ENCODE data around the gene AGAP2.
A peak's percentile ranks its signal among the peaks of the same experiment; 100 is the strongest.
"Not testable (repeated sequence)": the region's sequence is repeated elsewhere in the genome, so short reads cannot be mapped to it uniquely, and the experiment has no call there.

AGAP2 gene

DNA sequence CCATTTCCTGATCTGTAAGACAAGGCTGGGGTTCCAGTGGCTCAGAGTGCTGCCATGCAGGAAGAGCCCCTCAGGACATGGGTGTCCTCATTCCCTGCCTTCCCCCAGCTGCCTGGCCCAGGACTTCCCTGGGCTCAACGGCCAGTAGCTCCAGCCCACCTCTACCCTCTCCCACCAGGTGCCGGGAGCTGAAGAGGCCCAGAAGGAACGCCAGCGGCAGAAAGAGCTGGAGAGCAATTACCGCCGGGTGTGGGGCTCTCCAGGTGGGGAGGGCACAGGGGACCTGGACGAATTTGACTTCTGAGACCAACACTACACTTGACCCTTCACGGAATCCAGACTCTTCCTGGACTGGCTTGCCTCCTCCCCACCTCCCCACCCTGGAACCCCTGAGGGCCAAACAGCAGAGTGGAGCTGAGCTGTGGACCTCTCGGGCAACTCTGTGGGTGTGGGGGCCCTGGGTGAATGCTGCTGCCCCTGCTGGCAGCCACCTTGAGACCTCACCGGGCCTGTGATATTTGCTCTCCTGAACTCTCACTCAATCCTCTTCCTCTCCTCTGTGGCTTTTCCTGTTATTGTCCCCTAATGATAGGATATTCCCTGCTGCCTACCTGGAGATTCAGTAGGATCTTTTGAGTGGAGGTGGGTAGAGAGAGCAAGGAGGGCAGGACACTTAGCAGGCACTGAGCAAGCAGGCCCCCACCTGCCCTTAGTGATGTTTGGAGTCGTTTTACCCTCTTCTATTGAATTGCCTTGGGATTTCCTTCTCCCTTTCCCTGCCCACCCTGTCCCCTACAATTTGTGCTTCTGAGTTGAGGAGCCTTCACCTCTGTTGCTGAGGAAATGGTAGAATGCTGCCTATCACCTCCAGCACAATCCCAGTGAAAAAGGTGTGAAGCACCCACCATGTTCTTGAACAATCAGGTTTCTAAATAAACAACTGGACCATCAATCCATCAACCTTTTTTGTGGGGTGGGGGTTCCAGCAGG lies 17.6 kb downstream of the AGAP2 start:
- DNase-seq, result no peak

DNA sequence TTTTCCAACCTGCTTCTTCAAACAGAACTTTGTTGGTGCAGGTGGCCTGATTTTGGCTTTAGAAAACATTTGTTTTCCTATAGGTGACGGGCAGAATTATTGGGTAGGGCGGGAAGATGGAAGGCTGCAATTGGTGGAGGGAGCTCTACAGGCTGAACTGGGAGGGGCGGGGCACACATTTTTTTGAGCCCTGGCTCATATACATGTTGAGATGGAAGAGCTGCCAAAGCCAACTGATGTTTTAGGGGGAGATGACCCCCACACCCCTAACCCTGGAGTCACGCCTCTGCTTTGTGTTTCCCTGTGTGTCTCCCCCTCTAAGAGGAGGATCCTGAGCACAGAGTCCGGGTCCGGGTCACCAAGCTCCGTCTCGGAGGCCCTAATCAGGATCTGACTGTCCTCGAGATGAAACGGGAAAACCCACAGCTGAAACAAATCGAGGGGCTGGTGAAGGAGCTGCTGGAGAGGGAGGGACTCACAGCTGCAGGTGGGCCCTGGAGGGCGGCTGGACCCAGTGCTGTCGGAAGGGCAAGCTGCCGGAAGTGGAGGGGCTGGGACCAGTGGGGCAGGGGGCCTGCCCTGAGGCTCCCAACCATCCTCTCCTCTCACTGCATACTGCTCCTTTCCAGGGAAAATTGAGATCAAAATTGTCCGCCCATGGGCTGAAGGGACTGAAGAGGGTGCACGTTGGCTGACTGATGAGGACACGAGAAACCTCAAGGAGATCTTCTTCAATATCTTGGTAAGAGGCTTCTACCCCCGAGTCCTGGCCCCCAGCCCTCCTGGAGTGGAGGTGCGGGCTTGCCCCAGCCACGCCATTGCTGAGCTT lies 18.6 kb downstream of the AGAP2 start:
- no peak for DNase-seq

DNA sequence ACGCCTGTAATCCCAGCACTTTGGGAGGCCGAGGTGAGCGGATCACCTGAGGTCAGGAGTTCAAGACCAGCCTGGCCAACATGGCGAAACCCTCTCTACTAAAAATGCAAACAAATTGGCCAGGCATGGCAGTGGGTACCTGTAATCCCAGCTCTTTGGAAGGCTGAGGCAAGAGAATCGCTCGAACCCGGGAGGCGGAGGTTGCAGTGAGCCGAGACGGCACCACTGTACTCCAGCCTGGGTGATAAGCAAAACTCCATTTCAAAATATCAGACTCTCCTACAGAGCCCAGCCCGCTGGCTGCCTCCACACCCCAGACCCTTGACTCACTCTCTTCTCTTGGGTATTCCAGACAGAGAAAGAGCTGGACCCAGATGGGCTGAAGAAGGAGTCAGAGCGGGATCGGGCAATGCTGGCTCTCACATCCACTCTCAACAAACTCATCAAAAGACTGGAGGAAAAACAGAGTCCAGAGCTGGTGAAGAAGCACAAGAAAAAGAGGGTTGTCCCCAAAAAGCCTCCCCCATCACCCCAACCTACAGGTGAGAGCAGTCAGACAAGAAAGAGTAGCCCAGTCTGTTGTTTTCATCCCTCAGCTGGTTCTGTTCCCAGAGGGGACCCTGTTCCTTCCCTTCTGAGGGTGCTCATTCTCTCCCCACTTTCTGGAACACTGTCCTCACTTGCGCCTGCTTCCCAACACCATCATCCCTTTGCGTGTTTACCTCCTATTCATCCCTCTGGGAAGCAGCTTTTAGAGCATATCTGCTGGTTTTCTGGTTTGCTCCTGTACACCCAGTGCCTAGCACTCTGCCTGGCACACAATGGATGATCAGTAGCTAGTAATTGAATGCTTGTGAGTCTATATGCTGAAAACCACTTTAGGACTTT lies 19.7 kb downstream of the AGAP2 start:
- no peak for DNase-seq

DNA sequence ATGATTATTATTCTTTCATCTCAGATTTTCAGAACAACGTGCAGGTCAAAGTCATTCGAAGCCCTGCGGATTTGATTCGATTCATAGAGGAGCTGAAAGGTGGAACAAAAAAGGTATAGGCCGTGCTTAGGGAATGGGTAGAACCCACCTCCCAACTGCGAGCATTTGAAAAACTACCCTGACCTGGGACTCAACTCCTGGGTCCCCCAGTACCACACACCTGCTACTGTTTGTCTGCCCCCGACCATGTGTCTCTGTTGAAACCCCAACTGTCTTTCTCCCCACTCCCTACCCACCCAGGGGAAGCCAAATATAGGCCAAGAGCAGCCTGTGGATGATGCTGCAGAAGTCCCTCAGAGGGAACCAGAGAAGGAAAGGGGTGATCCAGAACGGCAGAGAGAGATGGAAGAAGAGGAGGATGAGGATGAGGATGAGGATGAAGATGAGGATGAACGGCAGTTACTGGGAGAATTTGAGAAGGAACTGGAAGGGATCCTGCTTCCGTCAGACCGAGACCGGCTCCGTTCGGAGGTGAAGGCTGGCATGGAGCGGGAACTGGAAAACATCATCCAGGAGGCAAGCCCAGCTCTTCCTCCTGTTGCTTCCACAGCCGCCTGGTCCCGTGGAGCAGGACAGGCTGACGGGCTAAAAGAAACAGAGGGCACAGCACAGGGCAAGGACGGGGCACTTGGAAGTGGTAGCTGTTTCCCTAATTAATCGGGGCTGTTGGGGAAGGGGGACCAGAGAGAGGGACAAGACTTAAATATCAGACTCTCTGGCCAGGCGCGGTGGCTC lies 20.5 kb downstream of the AGAP2 start:
- DNase-seq, result no peak

DNA sequence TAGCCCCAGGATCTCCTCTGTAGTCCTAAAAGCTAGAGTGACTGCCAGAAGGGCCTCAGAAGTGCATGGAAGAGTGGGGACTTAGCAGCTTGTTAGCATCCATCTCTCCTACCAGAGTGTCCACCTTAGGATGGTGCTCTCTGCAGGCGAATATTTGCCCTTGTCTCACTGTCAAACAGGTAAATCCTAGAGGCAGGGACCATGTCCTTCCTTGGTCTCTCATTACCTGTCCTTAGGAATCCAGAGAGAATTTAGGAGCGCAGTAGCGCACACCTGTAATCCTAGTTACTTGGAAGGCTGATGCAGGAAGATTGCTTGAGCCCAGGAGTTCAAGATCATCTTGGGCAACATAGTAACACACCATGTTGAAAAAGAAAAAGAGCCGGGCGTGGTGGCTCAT lies 21.4 kb downstream of the AGAP2 start:
- no peak for DNase-seq

DNA sequence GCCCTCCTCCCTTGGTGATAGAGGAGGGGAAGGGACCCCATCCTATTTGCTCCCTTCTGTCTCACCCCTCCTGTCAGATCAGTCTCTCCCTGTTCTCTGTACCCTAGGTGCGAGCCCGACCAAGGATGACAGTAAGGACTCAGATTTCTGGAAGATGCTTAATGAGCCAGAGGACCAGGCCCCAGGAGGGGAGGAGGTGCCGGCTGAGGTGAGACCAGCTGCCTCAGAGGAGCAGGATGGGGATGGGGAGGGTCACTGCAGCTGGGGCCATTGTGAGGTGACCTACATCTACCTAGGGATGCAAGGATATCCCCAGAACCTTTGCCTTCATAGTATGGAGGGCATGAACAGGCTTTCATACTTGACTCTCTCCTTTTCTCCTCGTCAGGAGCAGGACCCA lies 22.2 kb downstream of the AGAP2 start:
- no peak for DNase-seq

DNA sequence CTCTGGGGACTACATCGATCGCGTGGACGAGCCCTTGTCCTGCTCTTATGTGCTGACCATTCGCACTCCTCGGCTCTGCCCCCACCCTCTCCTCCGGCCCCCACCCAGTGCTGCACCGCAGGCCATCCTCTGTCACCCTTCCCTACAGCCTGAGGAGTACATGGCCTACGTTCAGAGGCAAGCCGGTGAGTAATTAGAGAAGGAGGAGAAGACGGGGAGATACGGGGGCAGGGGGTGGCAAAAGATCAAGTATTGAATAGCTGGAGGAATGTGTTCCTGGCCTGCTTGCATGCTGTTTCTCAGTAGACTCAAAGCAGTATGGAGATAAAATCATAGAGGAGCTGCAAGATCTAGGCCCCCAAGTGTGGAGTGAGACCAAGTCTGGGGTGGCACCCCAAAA lies 22.8 kb downstream of the AGAP2 start:
- DNase-seq, result no peak

DNA sequence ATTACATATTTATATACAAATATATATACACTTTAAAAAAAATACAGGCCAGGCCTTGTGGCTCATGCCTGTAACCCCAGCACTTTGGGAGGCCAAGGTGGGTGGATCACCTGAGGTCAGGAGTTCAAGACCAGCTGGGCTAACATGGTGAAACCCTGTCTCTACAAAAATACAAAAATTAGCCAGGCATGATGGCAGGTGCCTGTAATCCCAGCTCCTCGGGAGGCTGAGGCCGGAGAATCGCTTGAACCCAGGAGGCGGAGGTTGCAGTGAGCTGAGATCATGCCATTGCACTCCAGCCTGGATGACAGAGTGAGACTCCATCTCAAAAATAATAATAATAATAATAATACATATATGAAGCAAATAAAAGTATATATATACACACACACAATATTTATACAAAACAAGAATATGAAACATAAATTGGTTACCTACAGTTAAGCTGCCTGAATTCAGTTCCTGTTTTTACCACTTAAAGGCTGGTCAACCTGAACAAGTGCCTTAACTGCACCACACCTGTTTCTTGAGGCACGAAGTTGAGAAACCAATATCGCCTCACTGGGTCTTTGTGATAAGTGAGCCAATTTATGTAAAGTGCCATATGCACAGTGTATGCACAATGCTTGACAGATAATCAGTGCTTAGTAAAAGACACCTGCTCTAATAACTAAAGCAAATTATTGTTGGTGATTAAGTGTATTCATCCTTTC lies 23.4 kb downstream of the AGAP2 start:
- DNase-seq, result not testable (repeated sequence)

DNA sequence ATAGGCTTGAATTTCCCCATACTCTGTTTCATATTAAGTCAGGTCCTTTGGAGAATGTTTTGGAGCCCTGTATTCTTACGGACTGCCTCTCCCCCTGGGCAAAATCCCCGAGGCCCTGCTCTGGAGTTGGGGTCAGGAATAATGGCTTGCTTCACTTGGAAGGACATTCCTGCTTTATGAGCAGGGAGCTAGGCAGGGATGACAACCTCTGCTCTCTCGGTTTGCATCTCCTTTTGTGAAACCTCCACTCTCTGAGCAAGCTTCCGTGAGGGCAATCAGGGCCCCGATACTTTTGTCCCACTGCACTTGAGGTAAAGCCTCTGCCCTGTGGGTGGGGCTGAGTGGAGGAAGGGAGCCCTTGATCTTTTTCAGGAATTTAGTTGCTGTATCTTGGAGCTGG lies 25.3 kb downstream of the AGAP2 start:
- DNase-seq, result no peak

DNA sequence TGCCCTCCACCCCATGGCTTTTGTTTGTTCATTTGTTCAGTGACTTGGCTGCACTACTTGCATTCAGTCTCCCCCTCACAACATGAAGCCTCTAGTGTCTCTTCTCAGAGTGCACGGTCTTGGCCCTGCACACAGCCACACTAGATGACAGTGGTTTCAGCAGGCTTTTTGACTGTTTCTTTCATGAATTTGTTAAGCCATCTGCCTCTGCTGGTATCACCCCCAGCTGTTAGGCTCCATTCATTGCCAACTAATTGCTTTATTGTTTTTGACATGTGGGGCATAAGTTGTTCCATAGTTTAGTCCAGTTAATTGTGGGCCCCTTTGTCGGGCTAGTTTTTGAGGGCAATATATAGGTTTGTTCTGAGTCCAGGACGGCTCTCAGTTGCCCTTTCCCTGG lies 25.8 kb downstream of the AGAP2 start:
- DNase-seq, result no peak

DNA sequence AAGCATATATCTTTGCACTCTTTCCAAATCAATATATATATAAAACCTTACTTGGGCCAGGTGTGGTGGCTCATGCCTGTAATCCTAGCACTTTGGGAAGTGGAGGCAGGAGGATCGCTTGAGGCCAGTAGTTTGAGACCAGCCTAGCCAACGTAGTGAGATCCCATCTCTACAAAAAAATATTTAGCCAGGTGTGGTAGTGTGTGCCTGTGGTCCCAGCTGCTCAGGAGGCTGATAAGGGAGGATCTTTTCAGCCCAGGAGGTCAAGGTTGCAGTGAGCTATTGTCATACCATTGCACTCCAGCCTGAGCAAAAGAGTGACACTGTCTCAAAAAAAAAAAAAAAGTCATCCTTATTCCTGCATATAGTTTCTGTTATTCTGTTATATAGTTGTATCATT lies 30.2 kb downstream of the AGAP2 start:
- no peak for DNase-seq

DNA sequence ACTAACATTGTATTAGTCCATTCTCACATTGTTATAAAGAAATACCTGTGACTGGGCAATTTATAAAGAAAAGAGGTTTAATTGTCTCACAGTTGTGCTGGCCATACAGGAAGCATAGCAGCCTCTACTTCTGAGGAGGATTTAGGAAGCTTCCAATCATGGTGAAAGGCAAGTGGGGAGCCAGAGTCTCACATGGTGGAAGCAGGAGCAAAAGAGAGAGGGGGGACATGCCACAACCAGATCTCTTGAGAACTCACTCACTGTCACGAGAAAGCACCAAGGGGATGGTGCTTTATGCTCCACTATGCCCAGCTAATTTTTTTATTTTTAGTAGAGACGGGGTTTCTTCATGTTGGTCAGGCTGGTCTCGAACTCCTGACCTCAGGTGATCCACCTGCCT lies 31.3 kb downstream of the AGAP2 start:
- no peak for DNase-seq

DNA sequence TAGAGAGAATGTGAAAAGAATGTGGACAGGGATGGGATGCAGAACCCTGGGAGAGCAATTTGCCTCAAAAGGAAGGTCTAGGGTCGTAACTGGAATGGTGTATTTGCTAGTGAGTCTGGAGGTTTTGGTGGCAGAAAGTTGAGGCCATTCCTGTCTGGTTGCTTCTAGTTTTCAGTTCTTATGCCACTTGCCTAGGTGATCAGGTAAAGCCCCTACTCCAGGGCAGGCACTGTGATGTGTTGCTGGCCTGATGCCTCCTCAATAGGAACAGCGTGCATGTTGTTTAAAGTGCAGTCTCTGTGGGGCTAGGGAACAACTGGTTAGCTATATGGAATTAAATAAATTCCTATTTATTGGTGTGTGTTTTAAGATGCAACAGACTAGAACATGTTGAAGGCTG lies 38.2 kb downstream of the AGAP2 start:
- DNase-seq, result no peak

DNA sequence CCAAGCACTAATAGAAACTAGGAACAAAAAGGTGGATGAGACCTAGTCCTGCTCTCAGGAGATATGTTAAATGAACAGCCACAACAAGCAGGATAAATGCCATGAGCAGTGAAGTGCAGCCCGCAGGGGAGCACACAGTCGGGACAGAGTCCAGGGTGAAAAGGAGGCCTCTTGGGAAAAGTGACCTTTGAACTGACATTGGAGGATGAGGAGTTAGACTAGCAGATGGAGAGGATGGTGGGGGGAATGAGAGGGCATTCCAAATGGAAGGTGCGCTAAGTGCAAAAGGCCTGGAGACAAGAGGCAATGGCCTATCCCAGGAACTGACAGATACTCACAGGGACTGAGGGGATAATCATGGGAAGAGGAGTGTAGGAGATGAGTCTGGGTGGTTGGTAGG lies 40.1 kb downstream of the AGAP2 start:
- no peak for DNase-seq

DNA sequence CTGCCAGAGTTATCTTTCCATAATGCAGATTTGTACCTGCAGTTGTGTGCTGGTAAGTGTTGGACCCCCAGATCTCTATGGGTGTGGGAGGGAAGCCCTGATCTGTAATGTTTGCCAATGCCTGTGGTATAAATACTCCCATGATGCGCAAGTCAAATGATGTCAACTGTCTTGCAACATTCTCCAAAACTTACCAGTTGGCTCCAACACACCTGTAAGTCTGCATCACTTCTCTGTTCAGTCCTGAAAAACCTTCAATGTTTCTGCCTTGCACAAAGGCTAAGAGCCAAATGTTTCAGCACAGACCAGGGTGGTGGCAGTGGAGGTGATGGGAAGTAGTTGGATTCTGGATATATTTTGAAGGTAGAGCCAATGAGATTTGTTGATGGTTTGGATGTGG lies 41.5 kb downstream of the AGAP2 start:
- DNase-seq, result no peak

DNA sequence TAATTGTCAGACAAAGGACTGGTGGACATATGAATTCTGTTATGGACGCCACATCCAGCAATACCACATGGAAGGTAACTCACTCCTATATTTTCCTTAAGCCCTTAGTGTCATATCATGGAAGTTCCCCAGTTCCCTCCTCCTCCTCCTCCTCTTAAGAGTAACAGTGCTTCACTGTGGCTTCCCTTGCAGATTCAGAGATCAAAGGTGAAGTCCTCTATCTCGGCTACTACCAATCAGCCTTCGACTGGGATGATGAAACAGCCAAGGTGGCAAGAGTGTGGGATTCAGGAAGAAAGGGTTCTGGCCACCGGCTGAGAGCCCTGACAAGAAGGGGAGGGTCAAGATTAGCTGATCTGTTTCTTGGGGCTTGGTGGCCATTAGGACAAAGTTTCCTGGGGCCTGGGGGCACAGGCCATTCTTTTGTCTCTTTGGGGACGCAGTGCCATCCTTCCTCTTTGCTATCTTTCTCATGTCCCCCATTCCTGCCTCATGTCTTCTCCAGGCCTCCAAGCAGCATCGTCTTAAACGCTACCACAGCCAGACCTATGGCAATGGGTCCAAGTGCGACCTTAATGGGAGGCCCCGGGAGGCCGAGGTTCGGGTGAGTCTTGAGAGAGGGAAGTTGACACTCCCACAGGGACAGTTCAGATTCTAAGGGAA lies 42.6 kb downstream of the AGAP2 start:
- DNase-seq, result no peak

DNA sequence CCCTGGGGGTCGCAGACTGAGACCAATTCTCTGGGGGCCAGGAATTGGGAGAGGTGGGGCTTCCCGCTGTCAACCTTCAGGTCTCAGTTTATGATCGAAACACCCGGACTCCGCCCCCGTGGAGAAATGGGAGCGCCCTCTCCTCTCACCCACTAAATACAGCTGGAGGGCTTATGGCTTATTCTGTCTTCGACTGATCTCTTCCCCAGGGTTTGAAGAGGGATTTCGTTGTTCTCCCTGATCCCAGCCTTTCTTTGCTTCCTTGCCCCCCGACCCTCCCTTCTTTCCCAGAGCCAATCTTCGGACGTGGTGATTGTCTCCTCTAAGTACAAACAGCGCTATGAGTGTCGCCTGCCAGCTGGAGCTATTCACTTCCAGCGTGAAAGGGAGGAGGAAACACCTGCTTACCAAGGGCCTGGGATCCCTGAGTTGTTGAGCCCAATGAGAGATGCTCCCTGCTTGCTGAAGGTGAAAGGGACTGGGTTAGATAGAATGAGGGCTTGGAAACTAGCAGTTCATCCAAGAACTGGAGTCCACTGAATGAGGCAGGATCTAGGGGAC lies 44.0 kb downstream of the AGAP2 start:
- no peak for DNase-seq

DNA sequence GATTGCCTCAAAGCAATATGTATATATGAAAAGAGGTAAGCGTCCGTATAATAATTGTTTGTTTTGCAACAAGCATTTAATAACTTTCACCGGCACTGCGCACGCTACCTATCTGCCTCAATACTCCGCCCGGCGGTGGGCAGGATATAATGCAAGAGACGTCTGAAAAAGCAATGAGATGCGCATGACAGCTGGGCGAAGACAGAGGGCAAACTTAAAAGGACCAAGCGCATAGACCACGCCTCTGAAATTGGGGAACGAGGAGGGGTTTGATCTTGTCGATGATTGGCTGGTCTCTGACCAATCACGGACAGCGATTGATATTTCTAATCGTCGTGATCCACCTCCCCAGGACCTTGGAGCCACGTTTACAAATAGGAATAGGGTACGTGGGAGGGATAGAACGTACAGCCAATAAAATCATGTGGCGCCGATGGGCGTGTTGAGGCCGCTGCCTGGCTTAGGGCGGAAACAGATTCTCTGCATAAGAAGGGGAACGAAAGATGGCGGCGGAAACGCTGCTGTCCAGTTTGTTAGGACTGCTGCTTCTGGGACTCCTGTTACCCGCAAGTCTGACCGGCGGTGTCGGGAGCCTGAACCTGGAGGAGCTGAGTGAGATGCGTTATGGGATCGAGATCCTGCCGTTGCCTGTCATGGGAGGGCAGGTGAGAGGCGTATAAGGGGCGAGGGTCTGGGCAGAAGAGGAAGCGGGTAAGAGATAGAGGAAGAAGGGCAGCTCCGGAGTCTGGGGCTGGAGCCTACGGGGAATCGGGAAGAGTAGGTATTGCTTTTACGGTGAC lies 44.7 kb downstream of the AGAP2 start, which contains the start of gene OS9:
TSS of gene OS9 (plus strand) at position 474 of the 800 bp plus-strand sequence. CDS start at position 504, 30 bp downstream.
- peak; percentile 100 for DNase-seq

DNA sequence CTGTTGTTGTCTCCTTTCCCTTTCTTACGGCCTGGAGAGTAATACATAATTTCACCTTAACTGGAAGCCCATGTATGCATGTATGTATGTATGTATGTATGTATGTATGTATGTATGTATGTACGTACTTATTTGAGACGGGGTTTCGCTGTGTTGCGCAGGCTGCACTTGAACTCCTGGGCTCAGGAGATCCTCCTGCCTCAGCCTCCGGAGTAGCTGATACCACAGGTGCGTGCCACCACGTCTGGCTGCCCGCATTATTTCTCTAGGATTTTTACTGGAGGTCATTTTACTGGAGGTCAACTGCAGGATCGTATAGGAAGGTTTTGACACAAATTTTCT lies 45.3 kb downstream of the AGAP2 start:
- DNase-seq, result no peak

DNA sequence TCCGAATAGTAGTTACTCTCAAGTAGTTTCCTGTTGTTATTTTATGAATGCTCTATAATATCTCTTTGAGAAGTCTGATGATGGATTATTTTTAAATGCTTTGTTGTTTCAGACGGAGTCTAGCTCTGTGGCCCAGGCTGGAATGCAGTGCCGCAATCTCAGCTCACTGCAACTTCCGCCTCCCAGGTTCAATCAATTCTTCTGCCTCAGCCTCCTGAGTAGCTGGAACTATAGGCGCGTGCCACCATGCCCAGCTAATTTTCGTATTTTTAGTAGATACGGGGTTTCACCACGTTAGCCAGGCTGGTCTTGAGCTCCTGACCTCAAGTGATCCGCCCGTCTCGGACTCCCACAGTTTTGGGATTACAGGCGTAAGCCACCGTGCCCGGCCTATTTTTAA lies 46.0 kb downstream of the AGAP2 start:
- DNase-seq, result no peak
